Esophagus squamous epithelium (tissue), 5 donors: Measurements from ENCODE around the gene COL6A2. TPM values are rescaled to one million over a fixed set of nuclear protein-coding genes. Genes with fewer than 3 reads are reported as not detected.

Experiments used
- DNase-seq: peaks from one replicate; lab custom pipeline; 2025; lab: John Stamatoyannopoulos, UW
- H3K27ac ChIP-seq, 4 donors: fragments of 200-600 bp; sonication (generic); one replicate each; pipeline ENCODE4 v1.5.1; 2016 to 2019; ENCODE audit warnings: mild to moderate bottlenecking in 1 of 4
- H3K27me3 ChIP-seq, 4 donors: fragments of 200-600 bp; sonication (generic); 1 replicate in 3 of 4; 2 replicates in 1 of 4; pipeline versions ENCODE4 v1.5.1 to v1.6.0; 2017 to 2021; ENCODE audit warnings: antibody characterized with exemption in 1 of 4
- H3K36me3 ChIP-seq, 3 donors: fragments of 200-600 bp; sonication (generic); one replicate each; pipeline ENCODE4 v1.5.1; 2016 to 2019
- H3K4me1 ChIP-seq, 3 donors: fragments of 200-600 bp; sonication (generic); one replicate each; pipeline ENCODE4 v1.5.1; 2017 to 2019
- H3K4me3 ChIP-seq, 4 donors: fragments of 200-600 bp; sonication (generic); 1 replicate in 3 of 4; 2 replicates in 1 of 4; pipeline ENCODE4 v1.5.1; 2016 to 2019; ENCODE audit warnings: mild to moderate bottlenecking in 2 of 4, moderate library complexity in 1 of 4
- H3K9me3 ChIP-seq, 3 donors: fragments of 200-600 bp; sonication (generic); one replicate each; pipeline ENCODE4 v1.5.1; 2016 to 2019
- CTCF ChIP-seq, 6 experiments: fragments of 450-650 bp in 4 of 6; fragments of 200-600 bp in 2 of 6; sonication (generic) in 2 of 6; IDR thresholded peaks; one replicate each; pipeline ENCODE4 v1.5.1; 2016 to 2019; ENCODE audit warnings: antibody characterized with exemption in 6 of 6, mild to moderate bottlenecking in 4 of 6, moderate library complexity in 4 of 6
- POLR2A ChIP-seq, 4 donors: fragments of 450-650 bp; IDR thresholded peaks; one replicate each; pipeline ENCODE4 v1.6.1; 2017; ENCODE audit warnings: antibody characterized with exemption in 4 of 4, mild to moderate bottlenecking in 4 of 4, moderate library complexity in 3 of 4
- WGBS, 2 donors: methylation state at CpG; one replicate each; pipeline ENCODE4 v1.1.5; 2018; 5-methylcytosine and 5-hydroxymethylcytosine counted together
- intact Hi-C: fragments of 100-400 bp; cut with DNase I; formaldehyde crosslinking; loops from one replicate; pipeline ENCODE4 v1.15.0; 2022
- total RNA-seq, 4 donors: library from RNA; depleted of rRNA; stranded (reverse); fragments of >200 nt; gene quantifications; one replicate each; pipeline ENCODE4 v1.1.0, GENCODE V29; 2016
- donor health status: DM: yes; HTN: yes; CAD: no.

The COL6A2 gene
- total RNA-seq, 4 donors from 2014 or later, result 23.0 to 328 (median 62.0) TPM

- H3K9me3 ChIP-seq, result no peaks in the 10 kb centered on the region
- no peak for DNase-seq
- no peaks in the 10 kb centered on the region for H3K4me1 ChIP-seq
- no peak overlapping the region for H3K4me3 ChIP-seq
- TF ChIP-seq CTCF (IDR thresholded peaks at IDR 0.05) (no peak), POLR2A (IDR thresholded peaks at IDR 0.05) (no peak)
- peak overlapping the region in 1 of 4 donors; percentile 10 for H3K27ac ChIP-seq
- peaks cover 0 to 9% (median 0%) of the 10 kb centered on the region in 3 donors for H3K36me3 ChIP-seq
- H3K27me3 ChIP-seq, result no peaks in the 10 kb centered on the region
- WGBS, 2 donors, result no CpG with 5 or more reads among the region's 4 CpGs
- intact Hi-C loops, result no loop called here
Observed at GRCh38 chr21:46131588-46131837, 33.6 kb downstream of the COL6A2 start.

- no peak for DNase-seq
- Histone ChIP-seq H3K36me3 (peaks cover 0 to 4% (median 0%) of the 10 kb centered on the region in 3 donors), H3K4me3 (no peak overlapping the region), H3K27me3 (peaks cover 0 to 5% (median 0%) of the 10 kb centered on the region in 4 donors), H3K9me3 (no peaks in the 10 kb centered on the region), H3K27ac (no peak overlapping the region), H3K4me1 (no peaks in the 10 kb centered on the region)
- 85 to 98% methylated on average over 28 to 36 of the region's 85 CpGs for WGBS, 2 donors
- intact Hi-C loops, result no loop called here
- TF ChIP-seq POLR2A (IDR thresholded peaks at IDR 0.05), result no peak
- no peak for TF ChIP-seq CTCF (IDR thresholded peaks at IDR 0.05)
Observed at GRCh38 chr21:46131838-46132651, 34.1 kb downstream of the COL6A2 start.

- TF ChIP-seq CTCF (IDR thresholded peaks at IDR 0.05) (no peak), POLR2A (IDR thresholded peaks at IDR 0.05) (no peak)
- WGBS, 2 donors, result 38 to 75% methylated on average over 1 to 2 of the region's 7 CpGs
Observed at GRCh38 chr21:46135782-46136395, 38.0 kb downstream of the COL6A2 start.

GRCh38 chr21:46136739-46137349, 38.9 kb downstream of the COL6A2 start:
- H3K4me3 ChIP-seq, result no peak overlapping the region
- H3K9me3 ChIP-seq, result no peaks in the 10 kb centered on the region
- no peak overlapping the region for H3K27ac ChIP-seq
- peaks cover 0 to 48% (median 0%) of the 10 kb centered on the region in 4 donors for H3K27me3 ChIP-seq
- 70 to 88% methylated on average over 3 to 4 of the region's 22 CpGs for WGBS, 2 donors
- no peaks in the 10 kb centered on the region for H3K4me1 ChIP-seq
- H3K36me3 ChIP-seq, result no peaks in the 10 kb centered on the region
- no peak for DNase-seq
- intact Hi-C loops, result no loop called here
- TF ChIP-seq CTCF (IDR thresholded peaks at IDR 0.05) (no peak), POLR2A (IDR thresholded peaks at IDR 0.05) (no peak)

More at GRCh38 chr21:46135782-46136395, 38.0 kb downstream of the COL6A2 start:
- H3K4me1 ChIP-seq, result no peaks in the 10 kb centered on the region
- H3K36me3 ChIP-seq, result no peaks in the 10 kb centered on the region
- no peaks in the 10 kb centered on the region for H3K9me3 ChIP-seq
- no peak for DNase-seq
- intact Hi-C loops, result no loop called here
- no peak overlapping the region for H3K27ac ChIP-seq
- peaks cover 0 to 44% (median 0%) of the 10 kb centered on the region in 4 donors for H3K27me3 ChIP-seq
- H3K4me3 ChIP-seq, result no peak overlapping the region

GRCh38 chr21:46137908-46138307, 40.0 kb downstream of the COL6A2 start:
- H3K4me3 ChIP-seq, result no peak overlapping the region
- no peaks in the 10 kb centered on the region for H3K9me3 ChIP-seq
- H3K4me1 ChIP-seq, result no peaks in the 10 kb centered on the region
- no peak for DNase-seq
- no peak overlapping the region for H3K27ac ChIP-seq
- intact Hi-C loops, result no loop called here
- no peaks in the 10 kb centered on the region for H3K36me3 ChIP-seq
- TF ChIP-seq CTCF (IDR thresholded peaks at IDR 0.05) (no peak), POLR2A (IDR thresholded peaks at IDR 0.05) (no peak)
- peaks cover 0 to 48% (median 0%) of the 10 kb centered on the region in 4 donors for H3K27me3 ChIP-seq
- WGBS, 2 donors, result 47 to 73% methylated on average over 3 to 5 of the region's 7 CpGs
